HG03378 (cell line): ENCODE results near the gene VPS41.
"Not testable (repeated sequence)": the region's sequence is repeated elsewhere in the genome, so short reads cannot be mapped to it uniquely, and the experiment has no call there.

Experiments
- ATAC-seq: cut with Tn5 transposase; IDR thresholded peaks from one replicate; pipeline ENCODE4 v1.9.1; 2021; ENCODE audit warnings: mild to moderate bottlenecking, moderate library complexity; ENCODE audit not compliant: unreplicated experiment

Gene VPS41

GRCh38 chr7:38858259-38858884 lies 50.6 kb downstream of the VPS41 start:
- ATAC-seq = no peak

- ATAC-seq = no peak
Measured at GRCh38 chr7:38855867-38856266, 53.1 kb downstream of the VPS41 start.

GRCh38 chr7:38855386-38855785 lies 53.6 kb downstream of the VPS41 start:
- ATAC-seq = no peak

- ATAC-seq = not testable (repeated sequence)
Measured at GRCh38 chr7:38854947-38855346, 54.0 kb downstream of the VPS41 start.

- no peak for ATAC-seq
Measured at GRCh38 chr7:38851321-38851720, 57.7 kb downstream of the VPS41 start.

GRCh38 chr7:38846280-38846679 lies 62.7 kb downstream of the VPS41 start:
- no peak for ATAC-seq

GRCh38 chr7:38844952-38845563 lies 63.9 kb downstream of the VPS41 start:
- ATAC-seq = no peak

GRCh38 chr7:38842746-38843145 lies 66.2 kb downstream of the VPS41 start:
- ATAC-seq = no peak

- ATAC-seq = no peak
Measured at GRCh38 chr7:38840736-38841460, 68.1 kb downstream of the VPS41 start.

- no peak for ATAC-seq
Measured at GRCh38 chr7:38839851-38840250, 69.1 kb downstream of the VPS41 start.

- no peak for ATAC-seq
Measured at GRCh38 chr7:38838725-38839385, 70.1 kb downstream of the VPS41 start.

GRCh38 chr7:38834357-38834756 lies 74.6 kb downstream of the VPS41 start:
- no peak for ATAC-seq

GRCh38 chr7:38833329-38833728 lies 75.7 kb downstream of the VPS41 start:
- ATAC-seq = no peak

- ATAC-seq = no peak
Measured at GRCh38 chr7:38831259-38831996, 77.6 kb downstream of the VPS41 start.

- ATAC-seq = no peak
Measured at GRCh38 chr7:38830826-38831225, 78.2 kb downstream of the VPS41 start.

- ATAC-seq = no peak
Measured at GRCh38 chr7:38829488-38830165, 79.4 kb downstream of the VPS41 start.

- ATAC-seq = no peak
Measured at GRCh38 chr7:38828026-38828425, 81.0 kb downstream of the VPS41 start.

GRCh38 chr7:38825721-38826440 lies 83.1 kb downstream of the VPS41 start:
- no peak for ATAC-seq

GRCh38 chr7:38824948-38825347 lies 84.0 kb downstream of the VPS41 start:
- ATAC-seq = no peak

- no peak for ATAC-seq
Measured at GRCh38 chr7:38822549-38822948, 86.4 kb downstream of the VPS41 start.
